Cortex of kidney (tissue), 1 donor: ENCODE results near the gene USP9X.
"Not testable (repeated sequence)": the region's sequence is repeated elsewhere in the genome, so short reads cannot be mapped to it uniquely, and the experiment has no call there.

ENCODE experiments used
- DNase-seq: peaks from one replicate; lab custom pipeline; 2025; lab: John Stamatoyannopoulos, UW

USP9X gene

DNA sequence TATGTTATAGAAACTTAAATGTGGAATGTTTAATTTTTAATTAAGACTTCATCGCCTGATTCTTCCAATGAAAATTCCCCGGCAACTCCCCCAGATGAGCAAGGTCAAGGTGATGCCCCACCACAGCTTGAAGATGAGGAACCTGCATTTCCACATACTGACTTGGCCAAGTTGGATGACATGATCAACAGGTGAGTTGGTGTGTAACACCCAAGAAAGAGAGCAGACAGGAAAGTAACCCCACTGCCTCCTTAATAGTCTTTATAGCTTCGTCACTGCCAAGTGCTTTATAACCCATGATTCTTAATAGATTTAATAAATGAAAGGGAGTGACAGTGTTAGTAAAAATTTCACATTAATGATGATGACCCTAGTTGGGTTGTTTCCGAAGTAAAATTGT, 43.7 kb downstream of the USP9X start:
- DNase-seq = no peak

DNA sequence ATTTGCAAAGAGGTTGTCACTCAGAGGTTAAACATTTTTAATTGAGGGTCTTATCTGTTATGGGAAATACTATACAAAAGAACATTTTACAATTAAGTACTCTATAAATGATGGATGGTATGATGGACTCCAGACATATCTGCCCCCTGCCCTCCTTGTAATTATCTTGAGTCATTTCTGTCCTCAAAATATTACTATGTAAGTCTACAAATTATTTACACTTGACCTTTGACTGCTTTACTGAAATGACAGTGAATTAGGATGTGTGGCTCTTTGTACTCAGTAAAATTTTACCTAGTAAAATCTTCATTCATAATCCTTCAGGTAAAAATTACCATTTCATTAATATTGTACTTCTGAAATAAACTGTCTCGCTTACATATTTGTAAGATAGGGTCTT, 46.5 kb downstream of the USP9X start:
- DNase-seq = no peak

DNA sequence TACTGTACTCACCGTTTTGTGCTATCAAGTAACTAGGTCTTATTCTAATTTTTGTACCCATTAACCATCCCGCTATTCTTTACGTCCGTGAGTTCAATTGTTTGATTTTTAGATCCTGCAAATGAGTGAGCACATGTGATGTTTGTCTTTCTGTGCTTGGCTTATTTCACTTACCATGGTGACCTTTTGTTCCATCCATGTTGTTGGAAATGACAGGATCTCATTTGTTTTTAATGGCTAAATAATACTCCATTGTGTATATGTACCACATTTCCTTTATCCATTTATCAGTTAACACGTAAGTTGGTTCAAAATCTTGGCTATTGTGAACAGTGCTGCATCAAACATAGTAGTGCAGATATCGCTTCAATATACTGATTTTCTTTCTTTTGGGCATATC, 48.3 kb downstream of the USP9X start:
- no peak for DNase-seq

DNA sequence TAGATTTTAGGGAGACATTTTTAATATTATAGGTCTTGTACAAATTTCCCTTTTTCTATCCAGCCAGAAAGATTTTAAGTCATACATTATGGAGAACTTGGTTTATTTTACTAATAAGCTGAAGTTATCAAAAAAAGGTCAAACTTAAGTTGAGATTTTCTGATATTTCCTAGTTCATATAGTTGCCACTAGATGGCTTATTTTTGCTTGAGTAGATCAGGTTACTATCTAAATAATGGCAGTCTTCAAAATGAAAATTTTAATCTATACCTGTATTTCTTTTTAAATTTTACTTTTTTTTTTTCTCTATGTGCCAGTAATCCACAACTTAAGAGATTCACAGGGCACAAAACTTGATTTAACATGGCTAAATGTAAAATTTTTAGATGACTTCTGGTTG, 52.3 kb downstream of the USP9X start:
- no peak for DNase-seq

DNA sequence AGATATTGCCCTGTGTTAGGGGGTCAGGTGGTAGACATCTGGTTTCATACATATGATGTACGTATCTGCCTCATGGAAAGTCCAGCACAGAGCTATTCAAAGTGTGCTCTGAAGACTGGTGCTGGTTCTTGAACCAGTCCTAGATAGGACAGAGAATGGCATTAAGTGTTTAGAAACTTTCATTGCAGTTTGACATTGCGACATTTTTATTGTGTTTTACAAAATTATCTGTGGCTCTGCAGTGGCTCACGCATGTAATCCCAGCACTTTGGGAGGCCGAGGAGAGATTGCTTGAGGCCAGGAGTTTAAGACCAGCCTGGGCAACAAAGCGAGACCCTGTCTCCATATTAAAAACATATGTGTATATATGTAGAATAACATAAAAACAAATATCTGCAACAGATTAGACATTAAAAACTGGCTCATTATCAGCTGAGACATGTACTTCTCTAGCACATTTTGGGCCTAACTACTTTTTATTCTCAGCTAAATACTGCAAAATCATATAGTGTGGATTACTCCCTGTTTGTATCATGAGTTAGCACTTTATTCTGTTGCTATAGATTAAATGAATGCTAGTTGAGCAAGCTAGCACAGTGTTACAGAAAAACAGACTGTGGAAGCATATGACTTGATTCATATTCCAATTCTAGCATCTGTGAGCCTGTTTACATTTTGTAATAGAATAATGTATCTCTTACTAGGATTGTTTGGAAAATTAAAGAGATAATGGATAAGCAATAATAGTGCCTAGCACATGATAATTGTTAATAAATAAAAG, 57.1 kb downstream of the USP9X start:
- DNase-seq = no peak

DNA sequence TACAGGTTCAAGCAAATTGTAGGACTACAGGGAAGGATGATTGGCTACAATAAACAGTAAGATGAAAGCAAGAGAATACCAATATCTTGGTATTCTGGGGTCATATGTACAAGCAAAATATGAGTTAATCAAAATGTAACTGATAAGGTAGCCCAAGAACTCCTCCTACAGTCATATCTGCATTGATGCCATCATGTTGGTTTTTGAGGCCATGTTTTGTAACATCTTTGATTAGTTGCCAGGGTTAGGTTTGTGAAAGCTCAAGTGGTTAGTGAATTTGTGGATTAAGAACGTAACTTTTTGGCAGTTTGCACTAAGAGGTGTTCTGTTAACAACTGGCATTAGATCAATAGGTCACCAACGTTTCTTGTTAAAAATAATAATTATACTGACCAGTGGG, 59.6 kb downstream of the USP9X start:
- no peak for DNase-seq

DNA sequence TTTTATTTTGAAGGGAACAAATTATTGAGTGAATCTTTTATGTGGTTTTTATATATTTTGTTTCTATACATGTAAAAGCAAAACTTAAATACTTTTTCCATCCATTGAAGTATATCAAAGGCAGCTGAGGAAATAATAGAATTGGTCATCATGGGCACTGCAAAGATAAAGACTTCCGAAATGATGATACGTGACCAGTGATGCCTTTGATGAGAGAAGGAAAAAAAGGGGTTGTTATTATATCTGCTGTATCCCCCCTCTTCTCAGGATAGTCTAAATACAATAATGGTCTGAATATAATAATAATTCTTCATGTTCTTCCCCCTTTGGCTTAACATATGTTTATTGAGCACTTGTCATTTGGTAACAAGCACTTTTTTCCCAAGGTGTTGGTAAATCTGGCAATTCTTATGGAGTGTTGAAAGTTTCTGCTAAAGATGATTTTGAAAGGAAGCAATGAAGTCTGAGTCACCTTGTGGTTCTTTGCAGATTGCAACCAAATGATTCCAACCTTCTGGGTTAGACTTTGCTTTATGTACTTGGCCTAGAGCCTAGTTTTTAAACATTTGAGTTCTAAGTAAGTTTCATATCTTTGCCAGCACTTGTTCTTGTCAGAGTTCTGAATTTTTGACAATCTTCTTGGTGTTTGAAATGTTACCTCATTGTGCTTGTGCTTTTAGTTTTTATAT, 60.8 kb downstream of the USP9X start:
- no peak for DNase-seq

DNA sequence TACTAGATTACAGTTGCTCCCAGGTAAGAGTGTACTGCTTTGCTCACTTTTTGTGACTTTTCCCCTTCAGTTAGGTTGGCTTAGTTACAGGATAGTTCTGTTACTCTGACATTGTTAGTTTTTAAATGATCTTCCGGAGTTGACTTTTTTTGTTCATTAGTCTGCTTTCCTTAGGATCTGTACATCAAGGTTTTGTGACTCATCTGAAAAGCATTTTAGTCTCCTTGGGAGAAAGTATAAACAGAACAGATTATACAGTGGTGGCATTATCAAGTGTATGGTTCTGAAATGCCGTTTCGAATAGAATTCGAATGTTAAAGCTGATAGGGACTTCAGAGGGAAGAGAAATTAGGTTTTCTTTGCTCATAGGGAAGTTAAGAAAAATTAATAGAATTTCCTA, 63.3 kb downstream of the USP9X start:
- no peak for DNase-seq

DNA sequence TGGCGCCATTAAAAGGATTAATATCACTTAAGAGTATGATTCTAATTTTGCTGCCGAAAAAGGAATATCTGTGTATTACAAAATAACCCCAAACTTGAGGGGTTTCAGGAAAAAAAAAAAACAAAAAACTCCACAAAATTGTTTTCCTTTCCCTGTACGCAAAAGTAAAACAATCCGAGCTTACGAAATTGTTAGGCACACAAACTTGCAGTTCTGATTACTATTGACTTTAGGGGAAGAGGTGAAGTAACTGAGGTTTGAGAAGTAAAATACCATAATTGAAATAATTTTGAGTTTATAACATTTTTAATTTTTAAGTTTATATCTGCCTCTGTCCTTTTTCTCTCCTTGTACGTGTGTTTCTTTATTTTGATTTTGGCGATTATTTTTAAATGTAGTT, 64.8 kb downstream of the USP9X start:
- DNase-seq = no peak

DNA sequence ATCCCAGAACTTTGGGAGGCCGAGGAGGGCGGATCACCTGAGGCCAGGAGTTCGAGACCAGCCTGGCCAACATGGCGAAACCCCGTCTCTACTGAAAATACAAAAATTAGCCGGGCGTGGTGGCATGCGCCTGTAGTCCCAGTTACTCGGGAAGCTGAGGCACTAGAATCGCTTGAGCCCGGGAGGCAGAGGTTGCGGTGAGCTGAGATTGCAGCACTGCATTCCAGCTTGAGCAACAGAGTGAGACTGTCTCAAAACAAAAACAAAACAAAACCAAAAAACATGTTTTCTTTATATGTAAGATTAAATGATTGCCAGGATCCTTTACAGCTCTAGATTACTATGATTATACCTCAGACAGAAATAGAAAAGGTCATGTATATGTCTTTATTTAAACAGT, 66.5 kb downstream of the USP9X start:
- DNase-seq = not testable (repeated sequence)

DNA sequence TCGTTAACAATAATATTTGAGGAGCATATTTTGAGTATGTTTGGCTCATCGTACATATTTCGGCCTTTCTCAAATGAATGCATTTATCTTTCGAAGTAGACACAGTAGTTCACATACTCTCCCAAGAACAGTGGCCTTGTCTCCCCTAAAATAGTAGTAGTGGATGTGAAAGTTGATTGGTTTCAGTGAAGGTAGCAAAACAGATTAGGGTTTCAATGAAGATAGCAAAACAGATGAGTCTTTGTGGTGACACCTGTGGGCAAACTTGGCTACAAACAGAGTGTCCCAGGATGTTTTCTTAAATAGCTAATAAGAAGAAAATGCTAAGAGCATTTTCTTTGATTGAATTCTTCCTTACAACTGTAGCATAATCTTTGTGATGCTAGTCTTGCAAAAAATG, 67.0 kb downstream of the USP9X start:
- DNase-seq = no peak

DNA sequence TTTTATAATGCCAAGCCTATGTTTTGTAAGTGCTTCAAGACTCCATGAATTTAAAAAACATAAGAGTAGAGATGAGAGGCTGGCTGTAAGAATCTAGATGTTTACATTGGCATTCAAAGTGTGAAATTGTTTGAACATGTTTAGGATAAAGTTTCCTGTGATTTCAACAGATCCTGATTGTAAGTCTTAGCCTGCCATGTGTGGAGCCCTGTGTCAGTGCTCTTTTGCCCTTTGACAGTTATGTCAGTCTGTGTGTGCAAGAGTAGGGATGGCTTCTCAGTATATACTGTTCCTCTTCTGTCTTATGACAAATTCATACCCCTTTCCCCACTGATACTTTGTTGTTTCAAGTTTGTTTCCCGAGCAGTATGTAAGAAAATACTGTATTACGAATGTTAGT, 68.2 kb downstream of the USP9X start:
- no peak for DNase-seq

DNA sequence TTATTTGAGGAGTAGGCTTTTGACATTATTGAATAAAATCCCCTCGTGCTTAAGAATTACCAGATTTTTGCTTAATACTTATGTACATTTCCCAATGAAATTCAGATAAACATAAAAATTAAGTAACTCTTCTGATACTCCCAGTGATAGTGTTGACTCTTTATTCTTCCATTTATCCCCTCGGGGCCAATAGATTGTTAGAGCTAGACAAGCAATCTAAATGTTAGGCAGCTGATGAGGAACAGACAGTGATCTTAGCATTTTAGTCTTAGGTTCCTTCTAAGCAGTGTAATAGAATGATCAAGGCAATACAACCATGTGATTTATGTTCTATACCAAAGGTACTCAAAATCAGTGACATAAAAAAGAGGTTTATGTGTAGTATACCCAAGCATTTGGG, 68.7 kb downstream of the USP9X start:
- no peak for DNase-seq

DNA sequence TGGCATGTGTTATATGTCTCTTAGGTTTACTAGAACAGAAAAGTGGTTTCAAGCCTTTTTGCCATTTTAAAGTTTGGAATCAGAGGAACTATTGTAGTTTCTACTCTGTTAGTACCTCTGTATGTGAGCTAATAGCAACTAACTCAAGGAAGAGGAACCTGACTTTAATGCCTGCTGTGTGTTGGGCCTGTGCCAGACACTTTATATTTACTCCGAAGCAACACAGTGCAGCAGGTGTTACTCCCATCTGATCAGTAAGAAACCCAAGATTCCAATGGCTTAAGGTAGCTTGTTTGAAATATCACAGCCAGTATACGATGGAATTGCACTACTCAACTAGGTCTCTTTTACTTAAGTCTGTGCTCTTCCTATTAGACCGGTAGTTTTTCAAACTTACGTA, 79.2 kb downstream of the USP9X start:
- DNase-seq = no peak

DNA sequence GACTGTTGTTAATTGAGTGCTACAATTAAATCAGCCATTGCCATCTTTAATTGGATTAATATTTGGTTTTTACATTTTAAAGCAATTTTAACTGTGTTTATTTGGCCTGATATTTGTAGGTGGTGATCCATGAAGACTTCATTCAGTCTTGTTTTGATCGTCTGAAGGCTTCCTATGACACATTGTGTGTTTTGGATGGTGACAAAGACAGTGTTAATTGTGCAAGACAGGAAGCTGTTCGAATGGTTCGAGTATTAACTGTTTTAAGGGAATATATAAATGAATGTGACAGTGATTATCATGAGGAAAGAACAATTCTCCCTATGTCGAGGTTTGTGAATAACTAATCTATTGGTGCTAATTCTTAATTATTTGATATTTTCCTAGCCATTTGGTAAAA, 82.6 kb downstream of the USP9X start:
- no peak for DNase-seq

DNA sequence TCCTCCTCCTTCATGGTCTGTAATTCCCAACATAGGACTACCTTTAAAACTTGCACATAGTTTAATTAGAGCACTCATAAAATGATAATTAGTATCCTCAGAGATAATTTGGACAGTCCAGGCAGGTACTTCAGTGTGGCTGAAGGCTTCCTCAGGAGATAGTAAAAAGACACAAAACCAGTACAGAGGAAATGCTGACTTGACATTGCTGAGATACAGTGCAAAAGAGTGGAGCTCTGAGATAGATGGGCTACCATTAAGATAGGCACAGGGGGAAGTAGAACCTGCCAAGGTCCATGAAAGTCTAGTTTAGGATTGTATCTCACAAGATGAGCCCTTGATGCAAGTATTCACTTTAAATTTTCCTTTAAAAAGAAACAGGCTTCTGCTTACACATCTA, 91.0 kb downstream of the USP9X start:
- DNase-seq = no peak

DNA sequence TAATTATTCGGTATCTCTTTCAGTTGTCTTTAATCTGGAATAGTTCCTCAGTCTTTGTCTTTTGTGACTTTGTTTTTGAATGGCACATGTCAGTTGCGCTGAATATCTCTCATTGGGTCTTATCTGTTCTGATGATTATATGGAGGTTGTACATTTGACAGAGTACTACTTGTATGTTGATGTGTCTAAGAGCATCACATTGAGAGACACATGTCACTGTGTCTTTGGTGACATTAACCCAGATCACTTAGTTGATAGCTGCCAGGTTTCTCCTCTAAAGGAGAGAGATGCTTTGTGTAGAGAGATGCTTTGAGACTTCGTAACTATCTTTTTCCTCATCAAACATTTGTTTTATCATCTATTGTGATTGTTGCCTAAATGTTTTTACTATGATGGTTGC, 92.1 kb downstream of the USP9X start:
- DNase-seq = no peak

DNA sequence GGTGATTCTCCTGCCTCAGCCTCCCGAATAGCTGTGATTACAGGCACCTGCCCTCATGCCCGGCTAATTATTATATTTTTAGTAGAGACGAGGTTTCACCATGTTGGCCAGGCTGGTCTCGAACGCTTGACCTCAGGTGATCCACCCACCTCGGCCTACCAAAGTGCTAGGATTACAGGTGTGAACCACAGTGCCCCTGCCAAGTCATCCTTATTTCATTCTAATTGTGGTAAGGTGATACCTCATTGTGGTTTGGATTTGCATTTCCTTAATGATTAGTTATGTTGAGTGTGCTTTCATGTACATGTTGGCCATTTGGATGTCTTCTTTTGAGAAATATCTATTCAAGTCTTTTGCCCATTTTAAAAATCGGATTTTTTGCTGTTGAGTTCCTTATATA, 93.0 kb downstream of the USP9X start:
- DNase-seq = no peak

DNA sequence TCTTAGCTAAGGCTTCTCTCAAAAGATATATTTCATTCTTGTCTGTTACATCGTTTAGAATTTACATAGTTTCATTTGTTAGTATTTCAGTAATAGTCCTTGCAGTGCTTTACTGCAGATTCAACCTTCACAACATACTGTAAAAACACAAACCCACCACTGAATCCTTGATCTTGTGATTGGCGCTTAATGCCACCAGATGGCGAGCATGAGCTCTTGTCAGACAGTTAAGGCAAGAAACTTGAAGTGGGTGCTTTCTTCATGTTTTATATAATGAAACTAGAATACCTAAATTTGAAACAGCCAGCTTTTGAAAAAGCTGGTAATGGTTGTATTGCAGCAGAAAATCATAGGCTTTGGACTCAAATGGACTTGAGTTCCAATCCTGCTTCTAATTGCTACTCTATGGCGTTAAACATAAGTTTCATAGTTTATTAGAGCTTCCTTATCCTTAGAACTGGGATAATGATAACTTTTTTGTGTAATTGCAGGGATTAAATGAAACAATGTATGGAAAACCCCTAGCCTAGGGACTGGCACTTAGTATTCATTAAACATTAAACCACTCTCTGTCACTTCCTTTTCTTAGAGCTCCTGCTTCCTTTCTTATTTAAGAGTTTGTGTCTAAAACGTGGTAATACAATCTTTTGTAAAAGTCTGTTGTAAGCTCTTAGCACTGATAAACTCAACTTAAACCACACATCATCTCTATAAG, 95.1 kb downstream of the USP9X start:
- DNase-seq = no peak

DNA sequence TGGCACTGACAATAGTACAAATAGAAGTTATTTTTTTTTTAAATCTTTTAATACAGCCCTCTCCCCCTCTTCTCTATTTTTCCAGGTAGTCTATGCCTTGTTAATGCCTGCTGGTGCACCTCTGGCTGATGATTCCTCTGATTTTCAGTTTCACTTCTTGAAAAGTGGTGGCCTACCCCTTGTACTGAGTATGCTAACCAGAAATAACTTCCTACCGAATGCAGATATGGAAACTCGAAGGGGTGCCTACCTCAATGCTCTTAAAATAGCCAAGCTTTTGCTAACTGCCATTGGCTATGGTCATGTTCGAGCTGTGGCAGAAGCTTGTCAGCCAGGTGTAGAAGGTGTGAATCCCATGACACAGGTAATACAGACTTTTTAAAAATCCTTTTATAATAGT, 99.1 kb downstream of the USP9X start:
- no peak for DNase-seq

DNA sequence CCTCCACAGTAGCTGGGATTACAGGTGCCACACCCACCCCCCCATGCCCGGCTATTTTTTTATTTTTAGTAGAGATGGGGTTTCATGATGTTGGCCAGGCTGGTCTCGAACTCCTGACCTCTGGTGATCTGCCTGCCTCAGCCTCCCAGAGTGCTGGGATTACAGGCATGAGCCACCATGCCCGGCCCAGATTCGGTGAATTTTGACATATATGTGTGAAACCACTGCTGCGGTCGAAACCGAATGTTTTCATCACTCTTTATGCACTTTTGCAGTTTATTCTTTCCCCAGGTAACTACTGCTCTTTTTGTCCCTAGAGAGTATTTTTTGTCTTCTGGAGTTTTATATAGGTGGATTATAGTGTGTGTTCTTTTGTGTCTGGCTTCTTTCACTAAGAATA, 101.7 kb downstream of the USP9X start:
- DNase-seq = not testable (repeated sequence)

DNA sequence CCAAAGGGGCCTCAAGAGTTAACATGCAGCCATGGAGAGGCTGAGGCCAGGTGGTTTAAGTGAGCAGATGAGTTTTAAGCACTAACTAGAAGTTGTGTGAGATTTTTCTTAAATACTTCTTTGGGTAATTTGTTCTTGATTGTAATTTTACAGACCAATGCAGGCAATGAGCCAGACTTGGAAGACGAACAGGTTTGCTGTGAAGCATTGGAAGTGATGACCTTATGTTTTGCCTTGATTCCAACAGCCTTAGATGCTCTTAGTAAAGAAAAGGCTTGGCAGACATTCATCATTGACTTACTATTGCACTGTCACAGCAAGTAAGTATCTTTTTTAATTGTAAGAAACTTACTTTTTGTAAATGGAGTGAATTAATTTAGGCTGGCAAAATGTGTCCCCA, 103.9 kb downstream of the USP9X start:
- DNase-seq = no peak

DNA sequence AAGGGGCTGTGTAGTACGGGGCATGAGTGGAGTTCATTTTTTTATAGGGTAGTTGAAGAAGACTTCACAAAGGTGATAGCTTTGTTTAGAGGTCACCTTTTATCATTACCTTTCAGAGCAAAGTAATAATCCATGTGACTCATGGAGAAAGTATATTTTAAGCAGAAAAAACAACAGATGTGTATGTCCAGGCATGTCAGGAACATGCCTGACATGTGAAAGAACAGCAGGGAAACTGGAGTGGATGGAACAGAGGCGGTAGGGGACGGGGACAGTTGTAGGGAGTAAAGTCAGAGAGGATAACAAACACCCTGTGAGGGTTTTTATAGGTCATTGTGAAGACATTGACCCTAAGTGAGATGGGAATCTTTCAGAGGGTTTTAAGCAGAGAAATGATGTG, 107.6 kb downstream of the USP9X start:
- no peak for DNase-seq
